HG03521 (cell line): ENCODE measurements around the gene HEPACAM.

Experiments
- ATAC-seq: cut with Tn5 transposase; IDR thresholded peaks from one replicate; pipeline ENCODE4 v1.9.1; 2021; ENCODE audit warnings: mild to moderate bottlenecking, moderate library complexity; ENCODE audit not compliant: unreplicated experiment

HEPACAM gene

DNA sequence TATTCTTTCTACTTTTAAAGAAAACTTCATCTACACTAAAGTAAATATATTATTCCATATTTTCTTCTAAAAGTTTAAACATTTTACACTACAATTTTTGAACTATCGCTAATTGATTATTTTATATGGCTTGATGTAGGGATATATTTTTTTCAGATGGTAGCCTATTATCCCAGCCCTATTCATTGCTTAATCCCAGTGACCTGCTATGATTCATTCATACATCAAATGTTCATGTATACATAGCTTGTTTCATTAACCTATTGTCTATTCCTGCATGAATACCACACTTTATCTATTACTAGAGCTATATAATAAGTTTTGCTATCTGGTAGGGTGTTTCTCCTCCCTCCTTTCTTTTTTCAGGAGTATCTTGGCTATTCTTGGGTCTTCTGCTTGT is 33.2 kb downstream of the HEPACAM start:
- ATAC-seq = no peak

DNA sequence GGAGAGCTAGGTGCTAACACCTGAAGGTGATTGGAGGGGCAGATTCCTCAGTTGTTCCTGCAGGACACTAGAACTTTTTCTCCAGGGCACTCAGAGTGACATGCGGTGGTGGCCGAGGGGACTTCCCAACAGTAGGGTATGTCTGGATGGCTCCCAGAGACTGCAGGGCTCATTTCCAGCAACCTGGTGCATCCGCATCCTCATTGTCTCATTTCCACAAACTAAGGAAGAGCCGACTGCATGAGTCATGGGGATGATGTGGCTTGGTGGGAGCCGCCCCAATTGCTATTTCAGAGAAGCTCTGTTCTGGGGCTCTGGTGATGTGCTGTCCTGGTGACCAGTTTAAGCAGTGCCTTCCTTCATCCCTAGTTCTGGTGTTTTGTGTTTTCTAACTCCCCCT is 35.4 kb downstream of the HEPACAM start:
- ATAC-seq = no peak

DNA sequence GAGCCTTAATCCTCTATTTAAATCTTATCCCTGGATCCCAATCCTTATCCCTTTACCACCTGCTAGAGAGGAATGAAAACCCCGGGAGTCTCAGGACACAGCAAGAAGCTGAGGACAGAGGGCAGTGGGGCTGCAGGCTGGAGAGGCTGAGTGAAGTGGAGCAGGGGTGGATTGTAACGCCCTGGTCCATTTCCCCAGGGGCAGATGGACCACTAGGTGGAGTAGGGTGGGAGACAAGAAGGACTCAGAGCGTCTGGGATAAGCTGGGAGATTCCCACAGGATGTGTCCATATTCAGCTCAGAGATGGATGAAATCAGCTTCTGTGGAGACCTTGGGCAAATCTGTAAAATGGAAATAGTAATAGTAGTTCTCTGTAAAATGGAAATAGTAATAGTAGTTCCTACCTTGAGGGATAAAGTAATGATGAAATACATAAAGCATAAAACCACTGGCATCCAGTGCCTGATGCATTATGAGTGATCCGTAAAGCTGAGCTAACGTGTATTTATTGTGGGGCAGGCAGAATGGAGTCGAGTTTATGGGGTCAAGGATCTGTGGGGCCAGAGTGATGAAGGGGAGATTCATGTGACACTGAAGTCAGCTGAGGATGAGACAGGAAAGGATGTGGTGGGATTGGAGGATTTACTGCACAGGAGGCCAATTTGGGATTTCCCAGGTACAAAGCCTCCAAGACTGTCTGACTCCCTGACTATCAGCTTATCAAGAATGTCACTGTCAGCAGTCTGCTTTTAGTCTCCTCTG is 36.3 kb downstream of the HEPACAM start:
- ATAC-seq = no peak

DNA sequence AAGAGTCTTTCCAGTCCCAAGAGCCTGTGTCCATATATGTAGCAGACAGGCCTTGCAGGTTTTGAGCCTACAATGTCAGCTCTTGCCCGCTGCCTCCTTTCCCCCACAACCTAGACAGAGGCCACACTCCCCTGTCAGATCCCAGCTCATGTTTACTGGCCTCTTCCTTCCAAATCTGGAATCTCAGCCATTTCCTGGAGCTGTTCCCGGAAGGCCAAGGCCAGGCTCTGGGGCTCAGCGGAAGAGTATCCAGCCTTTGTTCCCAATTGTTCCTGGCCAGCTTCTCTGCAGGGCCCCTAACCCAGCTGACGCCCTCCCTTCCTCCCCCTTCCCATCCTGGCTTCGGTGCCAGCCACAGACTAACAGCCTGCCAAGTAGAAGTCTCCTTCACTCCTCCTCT is 37.1 kb downstream of the HEPACAM start:
- no peak for ATAC-seq

DNA sequence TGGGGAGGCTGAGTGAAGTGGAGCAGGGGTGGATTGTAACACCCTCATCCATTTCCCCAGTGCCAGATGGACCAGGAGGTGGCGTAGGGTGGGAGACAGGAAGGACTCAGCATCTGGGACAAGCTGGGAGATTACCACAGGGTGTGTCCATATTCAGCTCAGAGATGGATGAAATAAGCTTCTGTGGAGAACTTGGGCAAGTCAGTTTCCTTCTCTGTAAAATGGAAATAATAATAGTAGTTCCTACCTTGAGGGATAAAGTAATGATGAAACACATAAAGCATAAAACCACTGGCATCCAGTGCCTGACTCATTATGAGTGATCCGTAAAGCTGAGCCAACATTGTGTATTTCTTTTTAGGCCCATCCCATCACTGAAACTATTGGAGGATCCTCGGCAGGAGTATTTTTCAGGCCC is 37.6 kb downstream of the HEPACAM start:
- ATAC-seq = no peak

DNA sequence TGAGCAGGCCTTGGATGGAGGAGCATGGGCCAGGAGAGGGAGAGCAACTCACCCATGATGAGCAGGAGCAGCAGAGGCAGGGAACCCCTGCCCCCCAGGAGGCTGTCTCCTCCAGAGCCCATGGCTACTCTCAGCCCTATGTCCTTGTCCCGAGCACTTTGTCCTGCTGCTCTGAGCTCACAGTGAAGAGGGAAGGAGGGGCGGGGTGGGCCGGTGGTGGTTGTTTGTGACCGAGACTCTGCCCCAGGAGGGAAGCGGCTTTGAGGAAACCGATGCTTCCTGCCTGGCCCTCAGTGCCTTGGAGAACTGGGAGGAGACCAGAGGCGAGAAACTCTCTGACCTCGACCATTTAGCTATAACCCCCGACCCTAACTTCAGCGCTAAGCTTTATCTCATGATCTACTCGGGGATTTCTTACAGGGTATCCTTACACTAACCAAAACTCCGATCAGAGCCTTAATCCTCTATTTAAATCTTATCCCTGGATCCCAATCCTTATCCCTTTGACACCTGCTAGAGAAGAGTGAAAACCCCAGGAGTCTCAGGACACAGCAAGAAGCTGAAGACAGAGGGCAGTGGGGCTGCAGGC is 38.1 kb downstream of the HEPACAM start, which contains the start of gene ROBO4:
TSS of gene ROBO4 (minus strand) at position 192 of the 589 bp plus-strand sequence. CDS start at position 122, 70 bp downstream.
- ATAC-seq = no peak

DNA sequence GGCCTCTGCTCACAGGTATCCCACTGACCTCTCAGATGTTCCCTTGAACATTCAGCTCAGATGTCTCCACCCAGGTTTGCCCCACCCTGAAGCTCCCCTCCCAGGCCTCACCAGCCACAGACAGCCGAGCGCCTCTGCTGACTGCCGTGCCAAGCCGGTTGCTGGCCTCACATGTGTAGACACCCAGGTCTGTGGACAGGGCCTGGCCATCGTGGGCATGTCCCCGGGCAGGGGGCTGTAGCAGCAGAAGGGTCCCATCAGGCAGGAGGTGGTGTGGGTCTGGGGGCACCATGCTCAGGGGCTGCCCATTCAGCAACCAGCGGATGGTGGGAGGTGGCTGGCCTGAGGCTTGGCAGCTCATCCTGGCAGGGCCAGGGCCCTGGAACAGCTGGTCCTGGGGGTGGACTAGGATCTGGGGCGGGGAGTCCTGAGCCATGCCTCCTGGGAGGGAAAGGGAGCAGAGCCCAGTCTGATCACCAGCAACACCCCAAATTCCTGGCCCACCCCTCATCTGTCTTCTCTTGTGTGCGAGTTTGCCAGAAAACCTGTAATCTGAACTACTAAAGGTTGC is 38.9 kb downstream of the HEPACAM start:
- ATAC-seq = no peak

DNA sequence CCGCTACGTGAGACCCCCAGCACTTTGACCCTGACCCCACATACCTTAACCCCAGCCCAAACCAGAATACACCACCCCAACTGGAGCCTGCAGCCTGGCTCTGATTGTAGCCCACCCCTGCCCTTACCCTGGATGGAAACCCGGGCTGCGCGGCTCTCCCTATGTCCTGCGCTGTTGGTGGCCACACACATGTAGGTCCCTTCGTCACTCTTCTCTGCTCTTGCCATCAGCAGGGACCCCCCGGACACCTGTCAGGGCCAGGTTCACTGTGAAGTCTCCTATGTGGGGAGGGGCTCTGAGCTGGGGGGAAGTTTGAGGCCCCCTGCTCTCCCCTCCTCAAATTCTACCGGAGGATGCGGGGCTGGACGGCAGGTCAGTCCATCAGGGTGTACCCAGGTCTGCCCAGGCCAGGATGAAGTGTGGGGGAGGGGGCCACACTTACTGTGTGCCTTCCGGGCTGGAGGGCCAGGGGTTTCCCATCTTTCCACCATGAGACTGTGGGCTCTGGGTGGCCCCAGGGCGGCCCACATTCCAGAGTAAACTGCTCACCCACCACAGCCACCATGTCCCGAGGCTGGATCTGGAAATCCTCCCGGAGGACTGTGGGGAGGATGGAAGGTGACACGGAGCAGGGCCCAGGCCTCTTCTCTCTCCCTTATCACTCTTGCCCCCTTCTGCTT is 39.6 kb downstream of the HEPACAM start:
- ATAC-seq = no peak

DNA sequence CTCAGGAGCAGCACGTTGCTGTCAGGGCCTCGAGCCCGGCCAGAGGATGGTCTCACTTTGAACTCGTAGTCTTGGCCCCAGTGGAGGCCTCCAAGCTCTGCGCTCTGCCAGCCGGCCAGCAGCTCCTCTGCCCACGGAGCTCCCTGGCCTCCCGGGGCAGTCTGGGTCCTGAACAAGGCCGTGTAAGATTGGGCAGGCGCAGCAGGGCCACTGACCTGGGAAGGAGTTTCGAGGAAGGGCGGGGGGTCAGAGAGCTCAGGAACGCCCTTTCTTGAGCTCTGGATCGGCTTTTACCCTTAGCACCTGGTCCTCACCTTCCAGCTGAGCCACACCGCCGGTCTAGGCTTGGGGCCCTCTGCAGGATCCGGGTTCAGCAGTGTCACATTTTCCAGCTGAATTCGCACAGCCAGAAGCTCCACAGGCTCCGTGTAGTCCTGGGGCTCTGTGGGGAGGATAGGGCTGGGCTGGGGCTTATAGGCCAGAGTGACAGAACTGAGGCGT is 40.3 kb downstream of the HEPACAM start:
- no peak for ATAC-seq

DNA sequence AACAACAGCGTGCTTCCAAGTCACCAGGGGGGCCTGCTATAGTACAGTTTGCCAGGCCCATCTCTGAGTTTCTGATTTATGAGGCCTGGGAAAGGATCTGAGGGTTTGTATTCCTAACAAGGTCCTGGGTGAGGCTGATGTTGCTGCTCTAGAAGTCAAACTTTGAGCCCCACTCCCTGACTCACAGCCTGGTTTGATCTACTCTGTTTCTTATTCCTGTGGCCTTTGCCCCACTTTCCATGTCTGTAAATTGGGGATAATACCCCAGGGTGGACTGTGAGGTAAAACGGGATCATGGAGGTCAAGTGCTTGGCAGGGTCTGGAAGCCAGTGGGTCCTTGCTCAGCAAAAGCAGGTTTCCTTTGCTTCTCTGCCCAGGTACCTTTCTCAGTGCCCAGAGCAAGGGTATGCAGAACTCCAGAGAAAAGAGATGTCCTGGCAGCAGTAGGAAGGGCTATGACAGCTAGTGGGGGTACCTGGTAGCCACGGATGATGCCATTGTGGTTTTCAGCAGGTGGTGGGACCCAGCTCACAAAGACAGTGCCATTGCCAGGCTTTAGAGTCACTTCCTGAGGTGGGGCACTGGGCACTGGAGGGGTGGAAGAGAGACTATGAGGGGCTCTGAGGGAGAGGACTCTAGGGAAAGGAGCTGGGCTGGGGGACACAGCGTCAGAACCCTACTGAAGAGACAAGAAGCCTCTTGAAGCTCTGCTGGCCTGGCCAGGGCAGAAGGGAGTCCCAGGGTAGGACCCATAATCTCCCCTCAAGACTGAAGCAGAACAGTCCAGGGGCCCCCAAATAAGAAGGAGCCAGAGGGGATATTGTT is 41.0 kb downstream of the HEPACAM start:
- no peak for ATAC-seq

DNA sequence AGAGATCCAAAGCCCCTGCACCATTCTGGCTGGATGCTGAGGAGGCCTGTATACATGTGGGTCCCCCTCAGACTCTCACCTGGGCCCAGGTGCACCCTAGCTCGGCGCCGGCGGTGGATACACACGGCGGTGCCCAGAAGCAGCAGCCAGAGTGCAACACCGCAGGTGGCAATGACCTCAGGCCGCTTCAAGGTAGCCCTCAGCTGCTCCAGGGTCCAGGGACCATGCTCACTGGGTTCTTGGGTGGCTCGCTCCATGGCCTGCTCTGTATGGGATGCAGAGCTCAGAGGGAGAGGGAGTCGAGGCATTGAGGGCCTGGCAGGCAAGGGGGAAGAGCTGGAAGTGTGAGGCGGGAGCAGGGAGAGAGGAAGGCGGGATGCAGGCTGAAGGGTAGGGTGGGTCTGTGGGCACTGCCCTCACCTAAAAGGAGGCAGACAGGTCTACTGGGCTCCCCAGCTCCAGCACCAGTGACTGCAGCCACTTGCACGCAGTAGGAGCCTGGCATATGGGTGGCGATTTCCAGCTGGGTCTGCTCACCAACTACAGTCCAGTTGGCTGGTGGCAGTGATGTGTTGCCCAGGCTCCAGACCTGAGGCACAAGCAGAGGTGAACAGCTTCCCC is 42.0 kb downstream of the HEPACAM start:
- ATAC-seq = no peak

DNA sequence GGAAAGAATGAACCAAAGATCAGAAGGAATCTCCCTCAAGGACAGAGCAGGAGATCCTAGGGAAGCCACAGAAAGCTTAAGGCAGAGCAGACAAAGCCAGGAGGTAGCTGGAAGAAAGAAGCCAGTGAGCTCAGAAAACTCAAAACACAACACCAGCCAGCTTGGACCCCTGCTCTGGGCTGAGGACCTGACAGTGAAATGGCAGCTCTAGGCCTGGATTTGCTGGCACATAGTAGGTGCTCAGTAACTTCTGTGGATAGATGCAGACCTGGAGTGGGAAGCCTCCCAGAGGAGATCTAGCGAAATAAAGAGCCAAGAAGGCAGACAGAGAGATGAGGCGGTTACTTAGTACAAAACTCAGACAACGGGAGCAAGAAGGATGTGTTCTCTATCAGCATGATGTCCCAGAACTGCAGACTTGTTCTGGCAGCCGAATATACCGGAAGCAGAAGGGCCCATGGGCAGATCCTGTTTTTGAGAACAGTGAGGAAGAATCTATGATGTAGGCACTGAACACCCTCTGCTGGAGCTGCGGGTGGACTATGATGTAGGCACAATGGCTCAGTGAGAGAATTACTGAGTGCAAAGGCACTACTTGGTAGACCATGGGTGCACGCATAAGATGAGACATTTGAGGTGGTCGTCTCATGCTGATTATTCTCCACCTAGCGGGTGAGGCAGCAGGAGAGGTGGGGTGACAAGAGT is 42.9 kb downstream of the HEPACAM start:
- no peak for ATAC-seq

DNA sequence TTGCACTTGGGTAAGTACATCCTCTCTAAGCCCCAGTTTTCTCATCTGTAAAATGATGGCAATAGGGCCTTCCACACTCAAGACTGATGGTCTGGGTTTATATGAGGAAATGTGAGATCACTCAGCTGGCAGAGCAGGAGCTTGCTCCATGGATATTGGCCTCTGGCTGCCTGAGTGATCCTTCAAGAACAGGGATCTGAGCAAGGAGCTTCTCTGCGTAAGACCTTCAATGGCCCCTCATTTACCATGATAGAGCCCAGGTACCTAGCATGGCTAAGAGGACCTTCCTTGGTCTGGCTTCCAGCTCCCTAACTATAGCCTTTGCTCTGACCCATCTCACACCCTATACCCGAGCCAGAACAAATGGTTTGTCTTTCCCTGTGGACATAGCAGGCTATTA is 43.7 kb downstream of the HEPACAM start:
- ATAC-seq = no peak

DNA sequence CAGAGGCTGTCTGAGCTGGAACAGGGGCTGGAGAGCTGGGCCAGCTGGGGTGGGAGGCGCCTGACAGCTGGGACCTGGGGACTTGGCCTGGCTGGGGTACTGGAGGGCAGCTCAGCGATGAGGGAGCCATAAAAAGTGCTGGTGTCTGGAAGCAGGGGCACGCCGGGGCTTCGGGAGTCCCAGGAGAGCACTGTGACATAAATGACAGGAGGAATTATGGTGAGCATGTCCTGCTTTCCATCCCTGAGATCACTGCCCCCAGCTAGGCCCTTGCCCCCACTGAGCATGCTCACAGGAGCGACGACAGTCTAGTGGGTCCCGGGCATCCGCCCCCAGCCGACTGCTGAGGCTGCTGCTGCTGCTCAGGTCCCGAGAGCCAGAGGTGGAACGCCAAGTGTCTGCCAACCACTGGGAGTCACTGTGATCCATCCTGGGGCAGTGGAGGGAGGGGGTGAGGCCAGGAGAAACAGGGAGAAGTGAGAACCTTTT is 44.4 kb downstream of the HEPACAM start:
- no peak for ATAC-seq

DNA sequence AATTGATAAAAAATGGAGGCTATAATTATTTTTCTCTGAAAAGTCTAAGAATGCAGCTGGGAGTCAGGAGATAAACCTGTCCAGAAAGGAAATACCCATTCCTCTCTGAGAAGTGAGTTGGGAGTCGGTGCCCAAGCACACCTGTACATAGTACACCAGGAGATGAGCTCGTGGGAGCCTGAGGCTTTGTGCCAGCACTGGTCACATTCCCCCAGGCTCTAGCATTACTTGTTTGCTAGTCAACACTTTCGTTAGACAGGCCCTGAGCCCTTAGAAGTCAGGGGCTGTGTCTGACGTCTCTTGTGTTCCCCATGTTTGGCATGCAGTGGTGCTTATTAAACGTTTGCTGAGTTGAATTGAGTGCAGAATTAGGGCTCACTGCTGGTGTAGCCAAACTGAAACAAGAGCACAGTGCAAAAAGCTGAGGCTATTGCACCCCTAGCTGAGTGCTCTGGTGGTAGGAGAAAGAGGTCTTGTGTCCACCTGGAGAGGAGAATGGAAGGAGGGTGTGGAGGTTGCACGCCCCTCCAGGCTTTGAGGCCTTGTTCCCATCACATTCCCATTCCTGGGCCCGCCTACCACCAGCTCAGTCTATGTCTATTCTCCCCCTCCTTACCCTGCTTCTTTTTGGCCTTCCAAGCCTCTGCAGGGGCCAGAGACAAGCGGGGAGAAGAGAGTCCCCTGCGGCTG is 45.0 kb downstream of the HEPACAM start:
- ATAC-seq = no peak

DNA sequence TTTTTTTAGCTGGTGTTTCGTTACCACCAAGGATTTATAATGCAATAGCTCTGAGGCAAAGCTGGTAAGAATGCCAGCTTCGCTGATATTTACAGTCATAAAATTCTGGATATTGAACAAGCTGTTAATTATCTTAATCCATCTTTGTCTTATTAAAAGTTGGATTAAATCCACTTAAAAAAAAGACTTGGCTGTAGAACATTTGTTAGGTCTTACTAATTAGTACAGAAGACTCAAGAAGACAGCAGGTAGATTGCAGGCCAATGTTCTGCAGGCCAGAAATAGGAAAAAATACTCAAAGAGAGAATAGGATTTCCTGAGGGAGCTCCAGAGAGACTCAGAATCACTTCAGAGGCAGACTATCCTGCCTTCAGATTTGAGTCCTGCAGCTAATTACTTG is 45.7 kb downstream of the HEPACAM start:
- no peak for ATAC-seq

DNA sequence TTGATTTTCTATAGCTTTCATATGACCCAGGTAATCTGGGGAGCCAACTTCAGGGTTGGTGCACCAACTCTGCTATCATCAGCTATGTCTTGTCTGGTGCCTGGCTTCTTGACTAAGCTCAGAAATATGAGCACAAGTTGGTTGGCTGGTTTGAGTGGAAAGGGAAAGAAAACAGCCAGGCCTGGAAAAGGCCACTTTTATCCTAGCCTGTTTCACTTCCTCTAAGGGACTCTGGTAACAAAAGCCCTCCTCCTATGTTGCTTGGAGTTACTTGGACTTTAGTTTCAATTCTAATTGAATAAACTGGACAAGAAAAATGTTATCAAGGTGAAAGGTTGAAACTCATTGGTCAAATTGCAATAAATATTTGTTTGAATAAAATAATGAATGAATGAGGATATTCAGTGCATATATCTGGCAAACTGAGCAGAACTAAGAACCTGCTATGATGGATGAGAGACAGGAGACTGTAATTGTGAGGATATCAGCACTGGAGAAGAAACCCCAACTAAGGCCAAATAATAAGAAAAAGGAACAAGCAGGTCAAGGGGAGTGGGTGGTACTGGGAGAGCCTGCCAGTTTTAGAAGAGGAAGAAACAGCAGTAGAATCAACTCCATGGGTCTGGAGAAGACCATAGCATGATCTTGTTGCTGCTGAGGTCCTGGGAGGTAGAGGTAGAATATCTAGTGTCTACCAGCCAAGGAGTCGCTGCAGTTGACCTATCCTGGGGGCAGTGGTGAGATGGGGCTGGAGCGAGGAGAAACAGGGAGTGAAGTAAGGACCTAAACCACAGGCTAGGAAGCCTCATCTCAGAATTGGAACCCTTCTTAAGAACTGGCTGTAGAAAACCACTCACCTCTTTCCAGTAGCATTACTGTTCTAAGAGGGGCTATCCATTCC is 46.4 kb downstream of the HEPACAM start:
- no peak for ATAC-seq

DNA sequence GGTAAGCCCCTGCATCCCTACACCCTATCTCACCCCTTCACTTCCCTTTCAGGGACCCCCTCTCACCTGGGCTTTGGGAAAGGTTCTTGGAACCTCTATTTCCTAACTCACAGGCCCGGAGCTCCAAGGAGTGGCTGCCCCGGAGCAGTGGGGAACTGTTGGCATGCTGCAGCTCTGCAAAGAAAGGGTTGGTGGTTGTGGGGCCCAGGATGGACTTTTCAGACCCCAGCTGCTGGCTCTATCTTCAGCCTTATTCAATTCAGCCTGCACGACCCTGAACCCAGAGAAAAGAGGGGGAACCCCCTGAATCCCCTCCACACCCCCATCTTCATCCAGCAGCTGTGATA is 48.2 kb downstream of the HEPACAM start:
- no peak for ATAC-seq
